OCI-M2 (cell line): ENCODE results near the gene CDCA7.
"Not testable (repeated sequence)": the region's sequence is repeated elsewhere in the genome, so short reads cannot be mapped to it uniquely, and the experiment has no call there.

Source experiments
- DNase-seq: peaks from one replicate; lab custom pipeline; 2025; ENCODE audit not compliant: unreplicated experiment; lab: John Stamatoyannopoulos, UW

CDCA7 gene

DNA sequence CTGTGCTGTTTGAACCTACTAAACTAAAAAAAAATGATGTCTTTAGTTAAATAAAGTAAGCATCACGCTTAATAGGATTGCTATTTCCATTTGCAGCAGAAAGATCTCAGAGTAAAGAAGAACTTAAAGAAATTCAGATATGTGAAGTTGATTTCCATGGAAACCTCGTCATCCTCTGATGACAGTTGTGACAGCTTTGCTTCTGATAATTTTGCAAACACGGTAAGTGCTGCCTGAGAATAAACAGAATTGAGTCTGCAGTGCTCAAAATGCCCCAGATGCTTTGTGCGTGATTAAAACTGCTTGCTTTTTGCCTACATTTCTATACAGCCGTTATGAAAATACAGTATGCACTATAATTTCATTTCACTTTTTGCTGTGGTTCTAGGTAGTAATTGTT, 3.9 kb downstream of the CDCA7 start:
- no peak for DNase-seq

DNA sequence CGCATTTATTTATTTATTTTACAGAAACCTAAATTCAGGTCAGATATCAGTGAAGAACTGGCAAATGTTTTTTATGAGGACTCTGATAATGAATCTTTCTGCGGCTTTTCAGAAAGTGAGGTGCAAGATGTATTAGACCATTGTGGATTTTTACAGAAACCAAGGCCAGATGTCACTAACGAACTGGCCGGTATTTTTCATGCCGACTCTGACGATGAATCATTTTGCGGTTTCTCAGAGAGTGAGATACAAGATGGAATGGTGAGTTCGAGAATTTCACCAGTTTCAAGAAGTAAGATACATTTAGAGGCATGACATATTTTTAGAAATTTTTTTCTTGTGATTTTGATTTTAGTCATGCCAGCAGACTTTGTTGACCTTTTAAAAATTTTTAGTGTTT, 4.6 kb downstream of the CDCA7 start:
- no peak for DNase-seq

DNA sequence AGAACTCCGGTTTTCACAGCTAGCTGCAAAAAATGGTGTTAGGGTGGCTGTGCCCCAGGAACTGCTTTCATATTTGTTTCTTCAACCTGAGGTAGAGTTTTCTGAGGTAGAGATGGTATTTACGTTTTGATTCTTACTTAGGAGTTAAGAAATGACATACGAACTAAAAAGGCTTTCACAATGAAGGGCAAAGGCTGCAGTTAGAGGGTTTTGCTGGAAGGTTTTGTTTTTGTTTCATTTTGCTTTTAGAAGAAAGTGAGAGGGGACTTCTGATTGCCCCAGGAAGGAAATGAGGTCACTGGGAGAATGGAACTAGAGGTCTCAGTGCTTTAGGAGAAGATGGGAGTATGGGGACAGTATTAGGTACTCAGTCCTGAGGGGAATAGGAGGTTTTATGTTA, 15.5 kb downstream of the CDCA7 start:
- DNase-seq: no peak

DNA sequence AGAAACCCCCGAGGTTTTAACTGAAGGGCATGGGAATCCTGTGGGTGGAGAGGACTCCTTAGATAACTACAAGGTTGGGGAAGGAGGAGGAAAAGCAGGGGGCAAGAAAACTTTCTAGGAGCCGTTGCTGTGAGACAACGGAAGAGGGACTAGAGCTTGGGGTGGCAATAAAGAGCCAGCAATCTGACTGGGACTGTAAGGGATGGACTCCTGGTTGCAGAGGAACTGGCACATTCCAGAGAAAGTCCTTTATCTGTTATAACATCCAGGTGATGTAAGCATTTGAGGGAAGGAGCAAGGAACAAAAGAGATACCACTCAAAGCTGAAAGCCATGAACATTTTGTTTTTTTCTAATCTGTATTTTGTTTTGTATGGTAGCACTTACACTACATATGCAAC, 16.4 kb downstream of the CDCA7 start:
- no peak for DNase-seq

DNA sequence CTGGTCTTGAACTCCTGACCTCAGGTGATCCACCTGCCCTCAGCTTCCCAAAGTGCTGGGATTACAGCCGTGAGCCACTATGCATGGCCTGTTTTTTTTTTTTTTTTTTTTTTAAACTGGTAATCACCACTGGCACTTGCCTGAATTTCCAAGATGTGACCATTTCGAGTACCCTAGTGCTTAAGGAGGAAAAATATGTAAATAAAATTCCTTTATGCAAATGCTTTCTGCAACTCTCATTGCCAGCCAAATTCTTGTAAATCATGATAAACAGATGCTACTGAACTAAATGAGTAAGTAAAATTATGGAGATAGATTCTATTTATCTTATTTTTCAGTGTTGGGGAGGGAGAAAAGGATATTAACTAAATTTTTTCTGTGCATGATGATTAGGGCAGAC, 18.6 kb downstream of the CDCA7 start:
- no peak for DNase-seq

DNA sequence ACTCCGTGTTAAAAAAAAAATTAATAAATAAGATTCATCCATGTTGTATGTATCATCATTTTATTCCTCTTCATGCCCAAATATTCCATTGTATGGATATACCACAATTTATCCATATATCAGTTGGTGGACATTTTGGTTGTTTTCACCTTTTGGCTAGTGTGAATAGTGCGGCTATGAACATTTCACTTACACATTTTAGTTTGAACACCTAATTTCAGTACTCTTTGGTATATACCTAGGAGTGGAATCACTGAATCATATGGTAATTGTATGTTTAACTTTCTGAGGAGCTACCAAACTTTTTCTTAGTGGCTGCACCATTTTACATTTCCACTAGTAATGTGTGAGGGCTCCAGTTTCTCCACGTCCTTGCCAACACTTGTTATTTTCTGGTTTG, 20.0 kb downstream of the CDCA7 start:
- DNase-seq: no peak

DNA sequence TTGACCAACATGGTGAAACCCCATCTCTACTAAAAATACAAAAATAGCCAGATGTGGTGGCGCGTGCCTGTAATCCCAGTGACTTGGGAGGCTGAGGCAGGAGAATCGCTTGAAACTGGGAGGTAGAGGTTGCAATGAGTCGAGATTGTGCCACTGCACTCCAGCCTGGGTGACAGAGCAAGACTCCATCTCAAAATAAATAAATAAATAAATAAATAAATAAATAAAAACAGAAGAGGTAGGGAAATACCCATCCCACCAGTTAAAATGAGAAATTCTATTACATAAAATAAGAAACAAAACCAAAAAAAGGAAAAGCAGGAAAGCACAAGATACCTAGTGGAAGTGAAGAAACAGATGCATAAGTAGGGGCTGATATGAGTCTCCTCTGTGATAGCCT, 30.9 kb downstream of the CDCA7 start:
- not testable (repeated sequence) for DNase-seq

DNA sequence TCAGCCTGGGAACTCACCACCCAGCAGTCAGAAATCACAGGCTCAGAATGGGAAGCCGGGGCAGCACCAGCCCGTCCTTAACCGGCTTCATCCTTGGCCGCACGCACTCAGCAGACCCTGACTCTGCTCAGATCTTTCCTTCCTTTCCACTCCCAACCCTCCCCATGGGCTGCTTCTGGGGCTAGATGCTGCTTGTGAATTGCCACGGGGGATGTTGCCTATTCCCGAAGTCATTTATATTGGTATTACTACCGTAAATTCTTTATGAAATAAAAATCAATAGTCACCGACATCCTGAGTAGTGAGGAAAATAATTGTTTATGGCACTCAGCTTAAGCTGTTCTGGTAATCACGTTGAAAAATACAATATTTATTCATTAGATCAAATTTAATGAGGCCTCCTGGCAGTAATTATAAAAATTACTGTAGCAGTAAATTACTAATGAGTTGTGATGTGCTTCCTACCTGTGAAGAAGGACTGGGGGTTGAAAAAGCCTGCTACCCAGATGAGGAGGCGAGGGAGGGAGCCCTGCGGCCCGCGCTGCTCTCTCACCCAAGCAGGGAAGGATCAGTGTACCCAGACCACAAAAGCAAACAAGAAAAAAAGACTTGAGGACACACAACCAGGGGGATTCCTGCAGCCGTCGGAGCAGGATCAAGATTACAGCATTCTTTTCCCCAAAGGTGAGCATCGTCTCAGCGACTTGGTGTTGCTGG, 31.5 kb downstream of the CDCA7 start:
- no peak for DNase-seq

DNA sequence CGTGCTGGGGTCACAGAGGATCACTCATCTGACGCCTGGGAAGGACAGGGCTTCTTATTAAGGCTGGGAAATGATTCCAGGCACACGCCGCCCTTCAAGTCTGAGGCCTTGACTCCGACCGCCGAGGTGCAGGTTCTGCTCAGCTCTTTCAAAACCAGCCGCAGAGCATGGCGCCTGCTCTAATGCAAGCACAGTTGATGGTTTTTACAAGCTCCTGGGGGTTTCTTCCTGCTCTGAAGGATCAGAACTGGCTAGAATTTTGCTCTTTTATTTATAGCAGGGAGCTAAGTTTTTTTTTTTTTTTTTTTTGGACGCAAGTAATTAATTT, 32.0 kb downstream of the CDCA7 start:
- DNase-seq: no peak

DNA sequence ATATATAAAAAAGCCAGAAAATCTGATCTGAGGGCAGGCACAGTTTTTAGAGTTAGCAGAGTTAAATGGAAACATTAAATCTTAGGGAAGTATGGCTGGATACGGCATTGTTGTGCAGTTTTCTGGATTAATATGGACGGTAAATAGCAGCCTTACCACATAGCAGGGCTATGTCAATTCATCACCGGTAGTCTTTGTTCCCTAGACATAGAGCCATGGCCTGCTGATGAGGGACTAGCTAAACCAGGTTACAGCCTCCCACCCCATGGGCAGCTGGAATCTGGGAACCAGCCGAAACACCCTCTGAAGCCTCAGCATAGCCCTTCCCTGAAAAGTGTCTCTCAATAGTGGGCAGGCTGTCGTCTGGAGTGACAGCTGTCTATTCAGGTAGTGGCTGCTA, 32.4 kb downstream of the CDCA7 start:
- DNase-seq: no peak

DNA sequence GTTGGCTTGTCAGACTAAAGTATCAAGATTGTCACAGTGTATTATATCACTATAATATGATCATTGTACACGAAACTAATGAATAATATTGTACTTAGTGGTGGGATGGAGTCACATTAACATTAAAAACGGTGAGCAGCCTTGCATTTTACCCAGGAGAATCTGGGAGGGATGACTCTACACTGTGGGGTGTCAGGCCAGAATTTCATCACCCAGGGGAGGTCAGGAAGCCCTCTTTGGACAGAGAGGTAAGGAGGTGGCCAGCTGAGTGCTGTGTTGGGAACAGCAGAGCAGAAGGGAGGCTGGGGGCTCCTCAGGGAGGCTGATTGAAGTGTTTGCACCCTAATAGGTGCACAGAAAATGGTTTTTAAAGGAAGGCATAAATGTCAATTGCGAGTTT, 33.0 kb downstream of the CDCA7 start:
- no peak for DNase-seq

DNA sequence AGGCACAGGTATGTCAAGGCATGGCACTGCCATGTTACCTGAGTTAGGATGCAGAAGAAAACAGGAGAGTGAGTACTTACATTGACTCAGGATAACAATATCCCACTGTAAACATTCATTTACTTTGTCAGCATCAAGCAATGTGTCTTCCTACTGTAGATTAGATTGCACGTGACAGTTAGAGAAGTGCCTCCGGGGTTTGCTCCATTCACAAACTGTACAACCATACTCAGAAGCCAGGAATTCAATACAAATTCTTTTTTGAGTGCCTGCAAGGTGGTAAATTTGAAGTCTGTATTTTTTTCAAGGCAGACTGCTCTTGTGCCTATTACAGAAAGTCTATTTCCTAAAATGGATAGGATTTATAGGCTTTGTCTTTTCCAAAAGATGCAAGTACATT, 34.1 kb downstream of the CDCA7 start:
- no peak for DNase-seq

DNA sequence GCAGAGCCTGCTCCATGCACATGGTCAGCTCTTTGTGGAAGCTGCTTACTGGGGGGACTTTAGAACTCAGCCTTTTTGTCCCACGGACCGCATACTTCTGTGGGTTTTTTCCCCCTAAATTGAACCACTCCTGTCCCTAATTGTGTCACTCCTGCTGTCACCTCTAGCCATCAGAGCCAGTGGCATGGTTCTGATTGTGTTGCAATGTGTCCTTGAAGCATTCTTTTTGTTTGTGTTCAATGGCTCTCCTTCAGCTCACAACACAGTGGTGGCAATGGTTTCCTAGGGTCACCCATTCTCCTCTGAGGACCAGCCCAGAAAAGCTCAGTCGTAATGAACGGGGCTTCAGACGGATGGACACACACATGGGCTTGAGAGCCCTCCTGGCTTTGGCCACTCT, 35.4 kb downstream of the CDCA7 start:
- DNase-seq: no peak

DNA sequence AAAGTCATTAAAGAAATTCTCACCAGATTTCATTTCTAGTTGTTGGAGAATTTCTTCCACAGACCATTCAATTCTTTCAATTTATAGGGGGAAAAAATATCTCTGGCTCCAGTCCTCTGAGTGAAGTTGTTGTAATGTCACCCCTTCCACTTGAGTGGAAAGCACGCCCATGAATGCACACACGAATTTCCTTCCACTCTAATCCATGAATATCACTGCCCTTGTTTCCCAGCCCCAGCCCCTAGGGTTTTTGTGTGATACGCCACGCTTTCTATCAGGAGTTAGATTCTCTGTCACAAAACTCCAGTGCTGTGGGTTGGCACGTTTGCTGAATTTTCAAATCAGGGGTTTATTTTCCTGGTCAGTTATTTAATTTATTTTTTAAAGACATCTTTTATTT, 38.1 kb downstream of the CDCA7 start:
- no peak for DNase-seq

DNA sequence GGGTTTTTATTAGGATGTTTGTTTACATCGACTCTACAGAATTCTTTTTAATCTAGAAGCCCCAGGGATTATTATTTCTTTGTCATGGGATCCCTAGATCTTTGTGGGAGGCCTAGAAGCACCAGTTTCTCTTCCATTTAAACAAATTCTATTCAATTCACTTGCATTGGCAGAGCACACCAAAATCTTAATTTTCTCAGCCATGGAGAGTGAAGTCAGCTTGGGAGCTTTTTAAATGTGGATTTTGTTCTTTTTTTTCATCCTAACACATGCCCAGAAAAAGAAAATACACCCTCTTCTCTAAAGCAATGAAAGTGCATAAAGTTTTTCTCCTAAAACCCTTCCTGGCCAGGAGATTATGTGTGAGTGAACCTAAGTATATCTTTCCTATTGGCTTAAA, 38.5 kb downstream of the CDCA7 start:
- DNase-seq: no peak

DNA sequence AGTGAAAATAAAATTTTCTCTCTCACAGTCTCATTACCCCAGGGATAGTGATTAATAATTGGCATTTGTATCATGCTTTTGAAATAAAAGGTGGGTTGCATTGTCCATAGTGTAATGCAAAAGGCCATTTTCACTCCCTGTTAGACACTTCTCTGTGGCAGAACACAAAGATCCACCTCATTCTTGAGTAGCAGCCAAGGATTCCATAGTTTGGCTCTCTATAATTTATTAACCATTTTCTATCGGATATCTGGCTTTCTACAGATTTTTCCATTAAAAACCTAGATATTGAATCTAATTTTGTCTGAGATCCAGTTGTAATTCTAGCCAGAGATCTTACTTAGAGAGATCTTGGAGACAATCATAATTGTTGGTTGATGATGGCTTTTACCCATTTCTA, 39.0 kb downstream of the CDCA7 start:
- no peak for DNase-seq

DNA sequence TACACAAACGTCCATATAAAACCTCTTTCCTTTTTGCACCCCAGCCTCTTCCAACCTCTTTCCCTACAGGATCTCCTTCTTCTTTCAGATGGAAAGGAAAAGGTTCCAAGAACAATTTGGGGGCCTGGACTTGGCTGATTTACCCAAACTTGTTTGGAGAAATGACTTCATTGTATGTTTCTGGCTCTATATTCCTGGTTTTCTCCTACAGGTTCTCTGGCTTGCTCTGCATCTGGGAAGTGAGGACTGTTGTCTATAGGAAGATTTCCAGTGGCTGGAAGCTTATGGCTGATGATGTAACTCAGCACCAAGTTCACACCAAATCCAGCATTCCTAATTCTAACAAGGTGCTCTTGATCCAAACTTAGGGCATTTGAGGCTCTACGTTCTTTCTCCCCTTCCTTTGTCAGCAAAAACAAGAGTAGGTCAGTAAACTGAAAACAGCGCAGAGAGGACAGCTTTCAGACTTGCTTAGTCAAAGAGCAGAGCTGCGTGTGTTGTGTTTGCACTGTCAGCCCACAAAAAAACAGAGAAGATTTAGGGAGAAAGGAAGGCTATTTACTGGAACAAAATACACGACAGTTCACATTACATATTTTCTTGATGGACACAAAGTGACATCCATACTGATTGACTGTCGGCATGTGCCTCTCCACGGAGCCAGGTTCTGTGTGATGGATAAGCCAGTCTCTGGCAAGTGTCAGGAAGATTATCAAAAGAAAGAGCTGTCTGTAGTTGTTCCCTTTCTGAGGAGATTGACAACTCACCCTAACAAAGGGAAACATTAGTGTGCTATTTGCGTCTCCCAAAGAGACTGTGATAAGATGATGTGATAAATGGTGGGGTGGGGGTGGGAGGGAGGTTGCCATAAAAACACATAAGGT, 39.7 kb downstream of the CDCA7 start:
- DNase-seq: no peak

DNA sequence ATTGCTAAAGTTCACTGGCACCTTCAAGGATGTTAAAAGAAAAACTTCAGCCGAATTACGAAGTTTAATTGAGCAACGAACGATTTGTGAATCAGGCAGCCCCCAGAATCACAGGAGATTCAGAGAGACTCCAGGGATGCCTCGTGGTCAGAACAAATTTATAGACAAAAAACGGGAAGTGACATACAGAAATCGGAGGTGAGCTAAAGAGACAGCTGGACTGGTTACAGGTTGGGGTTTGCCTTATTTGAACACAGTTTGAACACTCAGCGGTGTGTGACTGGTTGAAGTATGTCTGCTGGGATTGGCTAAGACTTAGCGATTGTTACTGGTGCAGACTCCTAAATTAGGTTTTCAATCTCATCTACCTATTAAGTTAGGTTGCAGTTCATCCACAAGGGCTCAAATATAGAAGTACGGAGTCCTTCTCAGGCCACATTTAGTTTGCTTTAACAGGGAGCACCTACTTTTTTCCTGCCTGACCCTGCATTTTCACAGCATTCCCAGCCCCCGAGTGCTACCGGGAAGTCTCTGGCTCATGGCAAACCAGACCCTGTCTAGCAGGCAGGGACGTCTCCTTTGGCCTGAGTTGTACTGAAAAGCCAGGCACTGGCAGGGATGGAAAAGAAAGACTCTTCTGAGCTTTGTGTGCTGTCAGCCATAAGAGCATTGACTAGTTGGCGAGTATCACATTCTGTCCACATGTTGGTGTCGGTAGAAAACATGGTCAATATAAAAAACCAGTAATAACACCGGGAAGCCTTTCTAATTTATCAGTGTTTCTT, 41.1 kb downstream of the CDCA7 start:
- no peak for DNase-seq

DNA sequence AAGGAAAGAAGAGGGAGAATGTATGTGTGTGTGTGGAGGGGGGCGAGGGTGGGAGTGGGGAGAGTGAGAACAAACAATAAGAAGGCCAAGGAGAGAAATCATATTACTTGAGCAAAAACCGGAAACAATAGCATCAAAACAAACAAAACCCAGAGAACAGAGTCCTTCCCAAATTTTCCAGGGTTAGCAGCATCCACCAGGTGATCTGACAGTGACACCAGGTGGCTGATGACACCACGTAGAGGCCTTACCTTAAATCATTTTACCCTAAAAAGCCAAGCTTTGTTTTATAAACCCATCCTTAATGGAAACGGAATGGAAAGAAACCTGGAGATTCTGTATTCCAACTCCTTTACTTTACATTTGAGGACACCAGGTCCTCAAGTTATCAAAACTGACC, 42.9 kb downstream of the CDCA7 start:
- no peak for DNase-seq

DNA sequence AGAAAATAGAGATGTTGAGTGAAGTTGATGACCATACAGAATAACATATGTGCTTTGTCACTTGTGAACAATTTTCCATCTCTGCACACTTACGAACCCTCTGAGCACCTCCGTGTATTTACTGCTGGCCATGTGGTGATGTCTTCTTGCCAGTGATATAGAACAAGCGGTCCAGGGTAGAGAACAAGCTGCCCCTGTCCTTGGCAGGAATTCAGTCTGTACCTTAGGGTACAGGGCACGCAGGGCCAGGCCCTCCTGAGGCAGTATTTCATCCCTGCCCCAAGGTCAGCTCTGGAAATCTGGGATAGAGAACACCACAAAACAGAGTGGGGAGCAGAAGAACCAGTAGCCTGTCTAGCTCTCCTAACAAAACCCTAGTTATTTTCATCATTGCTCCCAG, 44.6 kb downstream of the CDCA7 start:
- DNase-seq: no peak

DNA sequence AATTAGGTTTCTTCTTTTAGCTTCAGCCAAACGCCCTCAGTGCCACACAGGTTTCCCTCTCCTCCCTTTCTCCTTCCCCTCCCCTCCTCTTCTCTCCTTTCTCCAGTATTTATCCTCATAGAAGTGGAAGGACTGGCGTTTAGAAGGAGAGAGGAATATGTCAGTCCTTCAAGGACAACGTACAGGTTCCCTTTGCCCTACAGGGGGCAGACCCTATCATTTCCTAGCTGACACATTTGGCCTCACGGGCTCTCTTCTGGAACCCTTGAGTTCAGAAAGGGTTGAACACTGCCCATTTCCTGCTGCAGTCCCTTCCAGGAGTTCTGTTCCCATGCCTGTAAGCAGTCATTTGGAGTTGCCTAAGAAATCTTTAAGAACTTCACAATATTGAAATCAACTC, 46.1 kb downstream of the CDCA7 start:
- no peak for DNase-seq

DNA sequence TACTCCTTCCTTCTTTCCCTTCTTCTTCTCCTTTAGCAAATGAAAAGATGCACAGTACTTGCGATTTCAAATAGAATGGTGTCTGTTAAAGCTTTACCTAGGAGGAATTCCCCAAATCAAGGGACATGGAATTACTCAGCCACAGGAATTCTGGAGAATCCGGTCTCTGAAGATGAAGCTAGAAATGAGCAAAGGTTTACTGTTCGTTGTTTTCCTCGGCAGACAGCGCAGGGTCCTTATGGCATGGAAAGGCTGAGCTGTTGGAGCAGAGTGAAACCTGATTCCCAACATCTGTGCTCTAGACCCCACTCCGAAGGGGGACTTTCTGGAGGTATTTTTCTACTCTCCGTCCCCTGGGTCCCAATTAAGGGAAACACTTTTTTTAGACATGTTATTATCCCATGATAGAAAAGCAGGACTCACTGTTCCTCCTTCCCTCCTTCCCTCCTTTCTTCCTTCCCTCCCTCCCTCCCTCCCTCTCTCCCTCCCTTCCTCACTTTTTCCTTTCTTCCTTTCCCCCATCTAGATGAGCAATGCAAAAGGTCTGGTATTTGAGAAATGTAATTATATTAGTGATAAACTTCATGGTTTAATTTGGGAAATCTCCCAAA, 47.1 kb downstream of the CDCA7 start:
- DNase-seq: no peak
